ENCODE results near the gene PALMD.

Gene PALMD

DNA sequence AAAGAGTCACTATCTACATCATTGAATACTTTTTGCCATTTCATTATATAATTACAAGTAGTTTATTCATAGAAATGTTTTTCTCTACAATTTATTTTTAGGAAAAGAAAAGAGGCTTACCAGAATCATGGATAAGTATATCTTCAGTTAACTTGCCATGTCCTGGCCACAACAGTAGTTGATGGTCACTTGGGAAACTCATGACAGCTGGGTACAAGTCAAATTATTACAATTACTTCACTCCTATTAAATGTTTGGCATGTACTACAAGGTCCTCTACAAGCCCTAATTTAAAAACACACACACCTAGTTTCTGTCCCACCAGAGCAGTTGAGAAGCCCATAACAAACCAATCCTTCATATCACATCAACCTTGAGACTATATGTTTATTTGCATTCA is 29.4 kb downstream of the PALMD start:
- CTCF ChIA-PET = no interaction called here
- POLR2A ChIA-PET (ENCODE audit: low non-redundant PET) = no interaction called here
- H3K27ac ChIP-seq = no peak overlapping the region
- DNase-seq (ENCODE audit: low spot score) = no peak
- TF ChIP-seq, protein P1, sequence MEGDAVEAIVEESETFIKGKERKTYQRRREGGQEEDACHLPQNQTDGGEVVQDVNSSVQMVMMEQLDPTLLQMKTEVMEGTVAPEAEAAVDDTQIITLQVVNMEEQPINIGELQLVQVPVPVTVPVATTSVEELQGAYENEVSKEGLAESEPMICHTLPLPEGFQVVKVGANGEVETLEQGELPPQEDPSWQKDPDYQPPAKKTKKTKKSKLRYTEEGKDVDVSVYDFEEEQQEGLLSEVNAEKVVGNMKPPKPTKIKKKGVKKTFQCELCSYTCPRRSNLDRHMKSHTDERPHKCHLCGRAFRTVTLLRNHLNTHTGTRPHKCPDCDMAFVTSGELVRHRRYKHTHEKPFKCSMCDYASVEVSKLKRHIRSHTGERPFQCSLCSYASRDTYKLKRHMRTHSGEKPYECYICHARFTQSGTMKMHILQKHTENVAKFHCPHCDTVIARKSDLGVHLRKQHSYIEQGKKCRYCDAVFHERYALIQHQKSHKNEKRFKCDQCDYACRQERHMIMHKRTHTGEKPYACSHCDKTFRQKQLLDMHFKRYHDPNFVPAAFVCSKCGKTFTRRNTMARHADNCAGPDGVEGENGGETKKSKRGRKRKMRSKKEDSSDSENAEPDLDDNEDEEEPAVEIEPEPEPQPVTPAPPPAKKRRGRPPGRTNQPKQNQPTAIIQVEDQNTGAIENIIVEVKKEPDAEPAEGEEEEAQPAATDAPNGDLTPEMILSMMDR (conservative IDR thresholded peaks at IDR 0.05; ENCODE audit: low read depth) = no peak

DNA sequence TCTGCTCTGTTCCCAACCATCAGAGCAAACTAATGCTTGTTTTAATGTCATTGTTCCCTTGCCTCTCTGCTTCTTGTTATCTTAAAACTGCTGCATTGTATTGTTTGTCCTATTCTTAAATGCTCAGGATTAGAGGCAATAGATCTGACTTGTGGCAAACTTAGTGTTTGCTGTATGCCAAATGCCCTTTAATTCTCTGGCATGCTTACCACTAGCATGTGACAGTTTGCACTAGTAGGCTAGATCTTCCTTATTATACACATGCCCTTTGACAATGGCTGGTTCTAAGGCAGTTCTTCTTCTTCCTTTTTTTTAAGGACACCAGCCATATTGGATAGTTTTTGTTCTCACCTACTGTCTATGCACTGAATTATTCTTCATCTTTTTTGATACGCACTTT is 30.1 kb downstream of the PALMD start:
- ChIA-PET POLR2A (ENCODE audit: low non-redundant PET) (no interaction called here), CTCF (no interaction called here)
- TF ChIP-seq, protein P1 (conservative IDR thresholded peaks at IDR 0.05; ENCODE audit: low read depth) = no peak
- DNase-seq (ENCODE audit: low spot score) = no peak
- H3K27ac ChIP-seq = no peak overlapping the region

DNA sequence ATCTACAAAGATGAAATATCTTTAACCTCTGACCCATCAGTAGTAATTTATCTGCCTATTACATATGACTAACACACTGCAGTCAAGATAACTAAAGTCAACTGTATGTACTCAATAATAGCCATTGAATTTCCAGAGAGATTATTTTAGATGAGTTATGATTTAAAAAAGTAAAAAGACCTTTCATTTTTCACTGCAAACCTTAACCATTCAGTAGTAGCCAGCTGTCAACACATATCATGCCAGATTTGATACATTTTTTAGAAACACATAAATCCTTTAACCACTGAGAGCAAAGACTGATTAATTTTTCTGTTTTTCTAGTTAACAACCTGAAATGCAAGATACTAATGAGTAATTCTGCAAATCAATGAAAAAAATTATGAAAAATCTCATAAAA is 31.0 kb downstream of the PALMD start:
- H3K27ac ChIP-seq = no peak overlapping the region
- ChIA-PET CTCF (no interaction called here), POLR2A (ENCODE audit: low non-redundant PET) (no interaction called here)
- no peak for DNase-seq (ENCODE audit: low spot score)
- TF ChIP-seq, protein P1 (conservative IDR thresholded peaks at IDR 0.05; ENCODE audit: low read depth) = no peak

DNA sequence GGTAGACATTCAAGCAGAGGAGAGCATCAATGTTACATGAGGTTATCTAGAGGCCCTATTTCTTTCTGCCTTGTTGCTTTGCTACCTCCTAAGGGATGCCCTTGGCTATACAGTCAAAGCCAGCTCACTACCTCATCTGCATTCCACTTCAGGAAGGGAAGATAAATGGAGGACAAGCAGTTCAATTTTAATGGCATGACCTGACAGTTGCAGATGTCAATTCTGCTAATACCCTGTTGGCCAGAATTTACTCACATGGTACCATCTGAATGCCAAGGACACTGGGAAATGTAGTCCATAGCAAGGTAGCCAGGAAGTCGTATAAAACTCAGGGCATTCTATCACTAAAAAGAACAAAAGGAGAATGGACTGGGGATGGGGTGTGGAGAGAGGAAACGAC is 31.5 kb downstream of the PALMD start:
- TF ChIP-seq, protein P1 (conservative IDR thresholded peaks at IDR 0.05; ENCODE audit: low read depth) = no peak
- POLR2A ChIA-PET (ENCODE audit: low non-redundant PET) = no interaction called here
- no peak for DNase-seq (ENCODE audit: low spot score)
- H3K27ac ChIP-seq = no peak overlapping the region
- CTCF ChIA-PET = no interaction called here

DNA sequence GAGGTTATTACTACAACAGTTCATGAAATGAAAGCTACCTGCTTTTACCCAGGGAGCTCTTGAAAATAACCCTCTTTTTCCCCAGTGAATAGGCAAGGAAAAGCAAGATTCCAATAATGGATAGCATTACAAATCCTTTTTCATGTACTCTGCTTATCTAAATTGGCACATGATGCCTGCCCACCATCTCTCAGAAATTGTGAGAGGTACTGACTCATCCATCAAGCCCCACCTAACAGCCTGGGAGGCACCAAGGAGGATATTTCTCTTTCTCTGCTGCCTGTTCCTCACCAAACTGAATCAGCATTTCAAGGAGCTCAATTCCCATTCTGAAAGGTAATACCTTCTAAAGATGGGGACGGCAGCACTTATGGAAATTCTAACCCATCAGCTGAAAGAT is 34.4 kb downstream of the PALMD start:
- no peak overlapping the region for H3K27ac ChIP-seq
- ChIA-PET CTCF (no interaction called here), POLR2A (ENCODE audit: low non-redundant PET) (no interaction called here)
- TF ChIP-seq, protein P1 (conservative IDR thresholded peaks at IDR 0.05; ENCODE audit: low read depth) = no peak
- DNase-seq (ENCODE audit: low spot score) = no peak

DNA sequence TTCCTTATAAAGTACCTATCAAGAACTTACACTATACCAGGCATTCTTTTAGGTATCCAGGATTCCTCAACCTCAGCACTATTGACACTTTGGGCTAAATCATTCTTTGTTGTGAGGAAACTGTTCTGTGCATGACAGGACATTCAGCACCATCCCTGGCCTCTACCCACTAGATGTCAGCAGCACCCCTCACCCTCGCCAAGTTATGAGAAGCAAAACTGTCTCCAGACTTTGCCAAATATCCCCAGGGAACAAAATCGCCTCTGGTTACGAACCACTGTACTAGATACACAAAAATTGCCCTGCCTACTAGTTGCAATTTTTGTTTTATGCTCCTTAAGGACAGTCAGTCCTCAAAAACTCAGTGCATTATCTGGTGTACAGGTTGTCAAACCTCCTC is 35.7 kb downstream of the PALMD start:
- ChIA-PET CTCF (interaction anchor here (1.1 kb wide), 1 partner anchor 18 kb away, joined by 4 read pairs; no protein-coding TSS in a partner anchor), POLR2A (ENCODE audit: low non-redundant PET) (no interaction called here)
- DNase-seq (ENCODE audit: low spot score) = no peak
- TF ChIP-seq, protein P1 (conservative IDR thresholded peaks at IDR 0.05; ENCODE audit: low read depth) = no peak
- H3K27ac ChIP-seq = no peak overlapping the region

DNA sequence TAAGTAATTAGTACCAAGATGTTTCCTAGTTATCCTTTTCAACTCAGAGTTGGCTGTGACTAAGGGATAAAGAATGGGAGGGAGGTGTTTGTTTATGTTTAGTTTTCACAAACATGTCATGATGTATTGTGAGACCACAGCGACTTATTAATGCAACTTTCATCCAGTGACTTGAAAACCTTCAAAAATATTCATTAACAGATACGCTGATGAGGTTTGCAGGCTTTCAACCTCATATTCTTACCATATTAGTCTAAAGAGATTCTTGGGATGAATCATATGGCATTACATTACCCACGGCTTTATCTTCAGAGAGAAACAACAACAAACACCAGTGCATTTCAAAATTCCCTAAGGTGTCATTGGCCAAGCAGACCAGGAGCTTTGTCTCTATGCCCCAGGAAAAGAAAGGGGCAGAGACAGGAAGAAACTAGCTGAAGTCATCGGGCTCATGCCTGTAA is 36.4 kb downstream of the PALMD start:
- CTCF ChIA-PET = no interaction called here

More for the DNA sequence above, 36.4 kb downstream of the PALMD start:
- POLR2A ChIA-PET (ENCODE audit: low non-redundant PET) = no interaction called here
- no peak for DNase-seq (ENCODE audit: low spot score)
- TF ChIP-seq, protein P1 (conservative IDR thresholded peaks at IDR 0.05; ENCODE audit: low read depth) = no peak
- H3K27ac ChIP-seq = no peak overlapping the region
